Measurements from ENCODE around the gene NPHS1. TPM values are rescaled to one million over a fixed set of nuclear protein-coding genes. Genes with fewer than 3 reads are reported as not detected.
A peak's percentile ranks its signal among the peaks of the same experiment; 100 is the strongest.

The NPHS1 gene
- total and polyA plus RNA-seq, 4 donors, result under 0.01 TPM; not detected in 3

GRCh38 chr19:35889370-35890112 lies 37.2 kb upstream of the NPHS1 start:
- DNase-seq (ENCODE audit: low spot score), result no peak

GRCh38 chr19:35888398-35888797 lies 36.1 kb upstream of the NPHS1 start:
- no peak overlapping the region for H3K4me3 ChIP-seq (ENCODE audit: low read depth in 1 of 3, low read length in 3 of 3)
- H3K36me3 ChIP-seq (ENCODE audit: control insufficient read depth in 4 of 4, insufficient read depth in 3 of 4, low read depth in 1 of 4, low read length in 3 of 4), result peaks cover 7 to 22% (median 11%) of the 10 kb centered on the region in 4 donors

More at GRCh38 chr19:35889370-35890112, 37.2 kb upstream of the NPHS1 start:
- WGBS, result 97% methylated on average over 18 of the region's 18 CpGs
- H3K9ac ChIP-seq (ENCODE audit: low read depth in 1 of 2, low read length in 2 of 2), result no peak overlapping the region
- peaks cover 7 to 26% (median 11%) of the 10 kb centered on the region in 4 donors for H3K36me3 ChIP-seq (ENCODE audit: control insufficient read depth in 4 of 4, insufficient read depth in 3 of 4, low read depth in 1 of 4, low read length in 3 of 4)
- TF ChIP-seq HNF4A (conservative IDR thresholded peaks at IDR 0.05) (peak in 1 of 2 donors; percentile 15), NR2F2 (IDR thresholded peaks at IDR 0.05) (peak; percentile 92), CTCF (IDR thresholded peaks at IDR 0.05; ENCODE audit: low read depth, low read length, missing input control) (no peak), RAD21 (IDR thresholded peaks at IDR 0.05) (no peak)
- H3K27me3 ChIP-seq (ENCODE audit: control insufficient read depth in 4 of 4, insufficient read depth in 4 of 4, low read length in 3 of 4), result no peaks in the 10 kb centered on the region
- H3K4me3 ChIP-seq (ENCODE audit: low read depth in 1 of 3, low read length in 3 of 3), result no peak overlapping the region
- H3K4me1 ChIP-seq (ENCODE audit: control insufficient read depth in 4 of 4, insufficient read depth in 4 of 4, low read length in 3 of 4), result no peaks in the 10 kb centered on the region
- no peak overlapping the region for H3K27ac ChIP-seq (ENCODE audit: low read depth in 1 of 2, low read length in 2 of 2)
- no peaks in the 10 kb centered on the region for H3K9me3 ChIP-seq (ENCODE audit: control insufficient read depth in 4 of 4, low read length in 3 of 4)

GRCh38 chr19:35887197-35887596 lies 34.9 kb upstream of the NPHS1 start:
- H3K27ac ChIP-seq (ENCODE audit: low read depth in 1 of 2, low read length in 2 of 2), result no peak overlapping the region
- no peak for DNase-seq (ENCODE audit: low spot score)
- H3K9ac ChIP-seq (ENCODE audit: low read depth in 1 of 2, low read length in 2 of 2), result no peak overlapping the region
- H3K4me1 ChIP-seq (ENCODE audit: control insufficient read depth in 4 of 4, insufficient read depth in 4 of 4, low read length in 3 of 4), result no peaks in the 10 kb centered on the region
- TF ChIP-seq TAF1 (conservative IDR thresholded peaks at IDR 0.05) (no peak), ATF3 (IDR thresholded peaks at IDR 0.05) (no peak), MAX (IDR thresholded peaks at IDR 0.05) (no peak), CTCF (IDR thresholded peaks at IDR 0.05; ENCODE audit: low read depth, low read length, missing input control) (no peak), ZBTB33 (IDR thresholded peaks at IDR 0.05) (no peak)
- no peak overlapping the region for H3K4me3 ChIP-seq (ENCODE audit: low read depth in 1 of 3, low read length in 3 of 3)
- WGBS, result 96% methylated on average over 5 of the region's 5 CpGs
- H3K9me3 ChIP-seq (ENCODE audit: control insufficient read depth in 4 of 4, low read length in 3 of 4), result no peaks in the 10 kb centered on the region
- no peaks in the 10 kb centered on the region for H3K27me3 ChIP-seq (ENCODE audit: control insufficient read depth in 4 of 4, insufficient read depth in 4 of 4, low read length in 3 of 4)
- peaks cover 7 to 19% (median 8%) of the 10 kb centered on the region in 4 donors for H3K36me3 ChIP-seq (ENCODE audit: control insufficient read depth in 4 of 4, insufficient read depth in 3 of 4, low read depth in 1 of 4, low read length in 3 of 4)

More at GRCh38 chr19:35888398-35888797, 36.1 kb upstream of the NPHS1 start:
- DNase-seq (ENCODE audit: low spot score), result no peak
- H3K9ac ChIP-seq (ENCODE audit: low read depth in 1 of 2, low read length in 2 of 2), result no peak overlapping the region
- WGBS, result 97% methylated on average over 9 of the region's 9 CpGs
- TF ChIP-seq YY1 (IDR thresholded peaks at IDR 0.05), result no peak
- H3K27ac ChIP-seq (ENCODE audit: low read depth in 1 of 2, low read length in 2 of 2), result no peak overlapping the region
- no peaks in the 10 kb centered on the region for H3K9me3 ChIP-seq (ENCODE audit: control insufficient read depth in 4 of 4, low read length in 3 of 4)
- no peaks in the 10 kb centered on the region for H3K27me3 ChIP-seq (ENCODE audit: control insufficient read depth in 4 of 4, insufficient read depth in 4 of 4, low read length in 3 of 4)
- H3K4me1 ChIP-seq (ENCODE audit: control insufficient read depth in 4 of 4, insufficient read depth in 4 of 4, low read length in 3 of 4), result no peaks in the 10 kb centered on the region

Data from liver (tissue), 9 donors.